Ovary (tissue), 9 donors: ENCODE data around the gene SRRM3. TPM values are rescaled to one million over a fixed set of nuclear protein-coding genes. Genes with fewer than 3 reads are reported as not detected.

ENCODE experiments used
- DNase-seq, 5 donors: peaks; one replicate each; pipeline ENCODE4 v3.0.0-alpha.2; 2019 to 2020
- H3K27ac ChIP-seq, 2 donors: fragments of 200-600 bp; one replicate each; pipeline versions ENCODE4 v1.5.1 to v1.8.0; 2019 to 2022
- H3K27me3 ChIP-seq: fragments of 200-600 bp; one replicate; pipeline ENCODE4 v1.8.0; 2022
- H3K36me3 ChIP-seq: fragments of 200-600 bp; sonication (generic); one replicate; pipeline ENCODE4 v1.5.1; 2019
- H3K4me1 ChIP-seq: one replicate; pipeline ENCODE4 v1.8.1; 2013; ENCODE audit warnings: mild to moderate bottlenecking, moderate library complexity; ENCODE audit not compliant: insufficient read depth
- H3K4me3 ChIP-seq: fragments of 200-600 bp; sonication (generic); one replicate; pipeline ENCODE4 v1.5.1; 2017
- H3K9me3 ChIP-seq, 2 donors: fragments of 200-600 bp in 1 of 2; sonication (generic) in 1 of 2; one replicate each; pipeline versions ENCODE4 v1.5.1 to v1.8.1; 2013 to 2019; ENCODE audit warnings: mild to moderate bottlenecking in 1 of 2, moderate library complexity in 1 of 2
- CTCF ChIP-seq, 3 donors: fragments of 450-650 bp in 2 of 3; fragments of 200-600 bp in 1 of 3; IDR thresholded peaks; one replicate each; pipeline versions ENCODE4 v1.5.1 to v1.8.0; 2016 to 2022; ENCODE audit warnings: antibody characterized with exemption in 3 of 3, mild to moderate bottlenecking in 1 of 3
- EP300 ChIP-seq: sonication (generic); formaldehyde crosslinking; IDR thresholded peaks from one replicate; pipeline ENCODE4 v1.6.1; 2017; ENCODE audit warnings: antibody characterized with exemption
- POLR2A ChIP-seq: fragments of 450-650 bp; IDR thresholded peaks from one replicate; pipeline ENCODE4 v1.6.1; 2017; ENCODE audit warnings: antibody characterized with exemption, mild to moderate bottlenecking, moderate library complexity
- WGBS, 3 donors: extraction: QIAGEN DNeasy Blood & Tissue Kit in 1 of 3; methylation state at CpG; one replicate each; pipeline versions ENCODE4 v1.1.5 to v1.1.7; 2013 to 2017; 5-methylcytosine and 5-hydroxymethylcytosine counted together
- intact Hi-C, 4 donors: fragments of 100-400 bp; cut with DNase I; formaldehyde crosslinking; loops; one replicate each; pipeline versions ENCODE4 v1.11.0 to v1.15.1; 2022 to 2023
- polyA plus RNA-seq, 2 donors: library from polyadenylated mRNA; stranded (reverse); fragments of 200-250 nt in 1 of 2; fragments of 350-450 nt in 1 of 2; fragmentation: Illumina TruSeq in 1 of 2; extraction: RNeasy Lipid Tissue Mini Kit (QIAGEN cat#74804) in 1 of 2; gene quantifications; one replicate each; pipeline ENCODE4 v1.2.3, GENCODE V29; 2013 to 2014
- total RNA-seq, 7 donors: library from RNA; depleted of rRNA in 2 of 7; stranded (reverse); fragments of >200 nt in 2 of 7; fragmentation: NEBNext Ultra II Directional in 3 of 7; extraction: Animal tissue kit (Norgen Biotek cat#: 25700) in 3 of 7; gene quantifications; one replicate each; pipeline versions ENCODE4 v1.1.0 to v1.2.4, GENCODE V29; 2016 to 2023
- donor health status: DM: no; HTN: no; CAD: no; lungs with moderate emphysema.
- donor health status: DM: no; HTN: no; CAD: no.
- donor health status: Bipolar disorder and iron deficiency.
- donor health status: DM: yes; HTN: yes; CAD: no.
- donor health status: DM: no; HTN: no; CAD: no.
- donor health status: DM: yes; HTN: yes; CAD: no.

The SRRM3 gene
- total and polyA plus RNA-seq, 9 donors = 2.0 to 13.4 (median 4.8) TPM

- DNase-seq = peak; percentile 95 to 97 (median 97)
- peak overlapping the region; percentile 60 for H3K4me3 ChIP-seq
- intact Hi-C loops = loop anchor here in 3 of 4 donors (2.0 to 10.0 kb wide), 4 partner anchors 39 to 153 kb away; partner anchors contain the start of gene YWHAG (in 2 of the 3)
- peak in 1 of 3 donors; percentile 23 for TF ChIP-seq CTCF (IDR thresholded peaks at IDR 0.05)
- TF ChIP-seq POLR2A = peak; percentile 75
- no peak for TF ChIP-seq EP300
- 0 to 1% (median 0%) methylated on average over 31 to 50 of the region's 50 CpGs for WGBS, 3 donors
- H3K4me1 ChIP-seq = peaks cover 2% of the 10 kb centered on the region
- peak overlapping the region; percentile 92 to 97 for H3K27ac ChIP-seq
- no peaks in the 10 kb centered on the region for H3K27me3 ChIP-seq
- no peaks in the 10 kb centered on the region for H3K9me3 ChIP-seq
- H3K36me3 ChIP-seq = no peaks in the 10 kb centered on the region
Measured at GRCh38 chr7:76317782-76318487, 116.2 kb downstream of the SRRM3 start.

- WGBS, 3 donors = 1 to 3% (median 2%) methylated on average over 25 of the region's 25 CpGs
- peak; percentile 22 to 45 (median 44) for TF ChIP-seq CTCF (IDR thresholded peaks at IDR 0.05)
- TF ChIP-seq EP300 = no peak
- no peaks in the 10 kb centered on the region for H3K36me3 ChIP-seq
- H3K4me1 ChIP-seq = peaks cover 2% of the 10 kb centered on the region
- no peaks in the 10 kb centered on the region for H3K9me3 ChIP-seq
- intact Hi-C loops = loop anchor here in 3 of 4 donors (2.0 to 10.0 kb wide), 4 partner anchors 39 to 154 kb away; partner anchors contain the start of gene YWHAG (in 2 of the 3)
- H3K27me3 ChIP-seq = no peaks in the 10 kb centered on the region
- peak; percentile 70 to 86 (median 78) for DNase-seq
- H3K27ac ChIP-seq = peak overlapping the region; percentile 92 to 97
- peak overlapping the region; percentile 60 for H3K4me3 ChIP-seq
Measured at GRCh38 chr7:76318488-76319353, 117.0 kb downstream of the SRRM3 start.

DNA sequence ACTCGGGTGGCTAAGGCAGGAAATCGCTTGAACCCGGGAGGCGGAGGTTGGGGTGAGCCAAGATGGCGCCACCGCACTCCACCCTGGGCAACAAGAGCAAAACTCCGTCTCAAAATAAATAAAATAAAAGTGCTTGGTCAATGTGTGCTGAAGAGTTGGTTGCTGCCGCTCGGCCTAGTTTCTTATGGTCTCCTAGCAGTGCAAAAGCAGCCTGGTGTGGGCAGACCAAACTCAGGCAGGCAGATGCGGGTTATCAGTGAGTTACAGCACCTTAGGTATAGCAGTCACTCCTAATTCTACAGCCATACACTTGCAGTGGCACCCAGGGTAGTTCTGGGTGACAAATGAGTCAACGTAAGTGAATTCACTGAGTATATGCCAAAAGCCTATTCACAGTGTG is 123.4 kb downstream of the SRRM3 start:
- TF ChIP-seq EP300 (no peak), CTCF (IDR thresholded peaks at IDR 0.05) (no peak), POLR2A (no peak)
- Histone ChIP-seq H3K36me3 (no peaks in the 10 kb centered on the region), H3K27me3 (no peaks in the 10 kb centered on the region), H3K27ac (no peak overlapping the region), H3K9me3 (no peaks in the 10 kb centered on the region), H3K4me1 (peaks cover 4% of the 10 kb centered on the region), H3K4me3 (no peak overlapping the region)
- DNase-seq = peak in 1 of 5 donors; percentile 13
- 94 to 97% (median 94%) methylated on average over 11 of the region's 11 CpGs for WGBS, 3 donors
- intact Hi-C loops = no loop called here

- H3K36me3 ChIP-seq = no peaks in the 10 kb centered on the region
- H3K4me1 ChIP-seq = peaks cover 4% of the 10 kb centered on the region
- no peaks in the 10 kb centered on the region for H3K27me3 ChIP-seq
- peak in 1 of 5 donors; percentile 12 for DNase-seq
- TF ChIP-seq CTCF (IDR thresholded peaks at IDR 0.05) (no peak), POLR2A (no peak), EP300 (no peak)
- intact Hi-C loops = no loop called here
- H3K9me3 ChIP-seq = no peaks in the 10 kb centered on the region
- WGBS, 3 donors = 85 to 93% (median 86%) methylated on average over 5 of the region's 5 CpGs
- H3K27ac ChIP-seq = no peak overlapping the region
- no peak overlapping the region for H3K4me3 ChIP-seq
Measured at GRCh38 chr7:76325811-76326210, 124.1 kb downstream of the SRRM3 start.
